Omental fat pad (tissue), 4 donors: ENCODE data around the gene SPATA21. TPM values are rescaled to one million over a fixed set of nuclear protein-coding genes. Genes with fewer than 3 reads are reported as not detected.
"Not testable (repeated sequence)": the region's sequence is repeated elsewhere in the genome, so short reads cannot be mapped to it uniquely, and the experiment has no call there.

Experiments used
- ATAC-seq: fragments of 150-250 bp; one replicate; pipeline ENCODE4 v1.9.1; 2016; ENCODE audit warnings: mild to moderate bottlenecking, moderate library complexity; ENCODE audit not compliant: low FRiP score
- DNase-seq: peaks from one replicate; pipeline ENCODE4 v3.0.0-alpha.2; 2019; ENCODE audit warnings: low spot score
- total RNA-seq, 4 donors: library from RNA; depleted of rRNA; stranded (reverse); fragments of >200 nt; gene quantifications; one replicate each; pipeline ENCODE4 v1.1.0, GENCODE V29; 2016
- TF ChIP-seq, protein P1 (sequence below), 3 donors: fragments of 450-650 bp; IDR thresholded peaks; one replicate each; pipeline ENCODE4 v1.5.1; 2016 to 2017; ENCODE audit warnings: antibody characterized with exemption in 3 of 3, mild to moderate bottlenecking in 3 of 3, moderate library complexity in 2 of 3

Gene SPATA21, protein sequence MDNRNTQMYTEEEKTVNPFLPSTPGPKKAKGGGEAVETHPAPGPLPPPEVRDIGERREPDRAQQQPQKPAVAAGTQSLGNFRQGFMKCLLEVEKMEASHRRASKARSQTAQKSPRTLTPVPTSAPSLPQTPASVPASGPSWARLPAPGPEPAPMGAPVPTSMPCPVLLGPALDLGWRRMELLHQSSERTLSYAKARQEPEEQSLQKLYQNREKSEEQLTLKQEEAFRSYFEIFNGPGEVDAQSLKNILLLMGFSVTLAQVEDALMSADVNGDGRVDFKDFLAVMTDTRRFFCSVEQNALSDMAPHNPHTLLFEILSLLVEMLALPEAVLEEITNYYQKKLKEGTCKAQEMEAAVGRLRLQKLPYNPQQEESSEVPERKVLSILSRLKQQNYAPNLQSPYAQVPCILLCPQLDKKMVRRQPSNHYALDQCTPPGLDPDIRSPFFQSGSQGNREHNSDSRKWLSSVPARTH
- not detected for total RNA-seq

DNA sequence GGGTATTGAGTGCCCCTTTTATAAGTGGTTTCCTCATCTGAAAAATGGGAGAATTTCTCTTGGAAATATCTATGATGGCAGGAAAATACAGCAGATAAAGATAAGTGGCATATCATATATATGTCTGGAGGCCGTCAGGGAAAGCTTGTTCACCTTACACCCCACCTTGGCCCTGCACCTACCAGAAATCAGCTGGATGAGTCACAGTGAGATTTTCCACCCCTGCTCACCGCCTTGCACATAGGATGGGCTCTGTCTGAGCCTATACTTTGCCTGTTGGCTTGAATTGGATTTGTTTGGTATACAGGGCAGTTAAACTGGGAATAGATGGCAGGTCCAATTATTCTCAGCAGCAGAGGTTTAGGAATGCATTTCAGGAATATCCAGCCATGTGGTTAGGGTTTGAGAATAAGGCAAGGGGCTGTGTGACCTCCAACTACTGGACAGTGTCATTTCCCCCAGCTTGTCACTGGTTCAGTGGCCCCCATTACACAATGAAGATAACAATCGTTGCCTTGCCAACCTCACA is at the start of gene SPATA21:
Gene SPATA21 (minus strand): TSS at position 479 of the 529 bp plus-strand sequence. CDS start 6,053 bp downstream, outside the sequence.
- DNase-seq (no peak), ATAC-seq (no peak)
- TF ChIP-seq, protein P1, sequence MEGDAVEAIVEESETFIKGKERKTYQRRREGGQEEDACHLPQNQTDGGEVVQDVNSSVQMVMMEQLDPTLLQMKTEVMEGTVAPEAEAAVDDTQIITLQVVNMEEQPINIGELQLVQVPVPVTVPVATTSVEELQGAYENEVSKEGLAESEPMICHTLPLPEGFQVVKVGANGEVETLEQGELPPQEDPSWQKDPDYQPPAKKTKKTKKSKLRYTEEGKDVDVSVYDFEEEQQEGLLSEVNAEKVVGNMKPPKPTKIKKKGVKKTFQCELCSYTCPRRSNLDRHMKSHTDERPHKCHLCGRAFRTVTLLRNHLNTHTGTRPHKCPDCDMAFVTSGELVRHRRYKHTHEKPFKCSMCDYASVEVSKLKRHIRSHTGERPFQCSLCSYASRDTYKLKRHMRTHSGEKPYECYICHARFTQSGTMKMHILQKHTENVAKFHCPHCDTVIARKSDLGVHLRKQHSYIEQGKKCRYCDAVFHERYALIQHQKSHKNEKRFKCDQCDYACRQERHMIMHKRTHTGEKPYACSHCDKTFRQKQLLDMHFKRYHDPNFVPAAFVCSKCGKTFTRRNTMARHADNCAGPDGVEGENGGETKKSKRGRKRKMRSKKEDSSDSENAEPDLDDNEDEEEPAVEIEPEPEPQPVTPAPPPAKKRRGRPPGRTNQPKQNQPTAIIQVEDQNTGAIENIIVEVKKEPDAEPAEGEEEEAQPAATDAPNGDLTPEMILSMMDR (IDR thresholded peaks at IDR 0.05): no peak

DNA sequence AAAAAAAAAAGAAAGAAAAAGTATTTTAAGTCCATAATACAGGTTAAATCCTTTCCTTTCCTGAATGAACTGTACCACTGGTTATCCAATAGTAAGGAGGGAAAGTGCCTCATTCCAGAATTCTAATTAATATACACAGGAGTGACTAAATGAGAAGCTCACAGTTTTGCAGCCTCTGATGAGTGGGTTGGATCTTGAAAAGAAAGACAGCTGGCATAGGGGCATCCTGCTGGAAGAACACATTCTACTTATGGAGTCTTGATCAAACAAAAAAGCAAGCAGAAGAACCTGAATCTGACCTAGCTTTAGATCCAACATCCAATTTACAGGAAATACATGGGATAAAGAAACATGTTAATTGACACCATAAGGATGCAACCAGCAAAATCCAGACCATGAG is 49.8 kb upstream of the SPATA21 start:
- DNase-seq, ATAC-seq: not testable (repeated sequence)

DNA sequence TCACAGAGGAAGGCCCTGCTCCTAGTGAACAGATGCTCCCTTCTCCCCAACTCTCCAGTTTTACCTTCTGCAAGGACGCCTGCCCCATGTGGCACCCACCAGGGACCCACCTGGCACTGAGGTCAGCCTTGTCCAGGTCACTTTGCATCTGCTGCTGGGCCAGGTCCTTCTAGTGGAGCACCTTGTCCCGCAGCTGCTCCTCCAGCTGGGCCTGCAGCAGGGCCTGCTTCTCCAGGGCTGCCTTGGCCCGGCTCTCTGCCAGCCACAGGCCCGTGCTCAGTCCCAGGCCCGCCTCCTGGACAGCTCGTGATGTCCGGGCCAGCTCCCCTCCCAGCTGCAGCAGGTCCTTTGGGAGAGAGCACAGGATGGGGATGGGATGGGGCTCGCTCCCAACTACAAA is 49.1 kb upstream of the SPATA21 start:
- ATAC-seq, DNase-seq: not testable (repeated sequence)

DNA sequence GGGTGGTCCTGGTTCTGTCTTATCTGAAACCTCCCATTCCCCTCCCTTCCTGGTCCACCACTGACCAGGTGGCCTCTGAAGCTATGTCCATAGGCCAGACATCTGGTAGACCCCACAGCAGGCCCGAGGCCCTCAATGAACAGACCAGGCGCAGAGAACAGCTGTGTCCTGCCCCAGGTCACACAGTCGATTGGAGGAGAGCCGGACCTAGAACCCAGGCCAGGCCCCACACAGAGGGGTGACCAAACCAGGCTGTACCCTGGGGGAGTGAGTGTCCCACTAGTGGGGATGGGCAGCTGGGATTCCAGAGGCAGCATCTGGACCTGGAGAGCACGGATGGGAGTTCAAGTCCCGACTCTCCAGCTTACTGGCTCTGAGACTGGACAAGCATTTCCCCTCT is 47.7 kb upstream of the SPATA21 start:
- ATAC-seq (no peak), DNase-seq (no peak)
- TF ChIP-seq, protein P1 (IDR thresholded peaks at IDR 0.05): no peak

DNA sequence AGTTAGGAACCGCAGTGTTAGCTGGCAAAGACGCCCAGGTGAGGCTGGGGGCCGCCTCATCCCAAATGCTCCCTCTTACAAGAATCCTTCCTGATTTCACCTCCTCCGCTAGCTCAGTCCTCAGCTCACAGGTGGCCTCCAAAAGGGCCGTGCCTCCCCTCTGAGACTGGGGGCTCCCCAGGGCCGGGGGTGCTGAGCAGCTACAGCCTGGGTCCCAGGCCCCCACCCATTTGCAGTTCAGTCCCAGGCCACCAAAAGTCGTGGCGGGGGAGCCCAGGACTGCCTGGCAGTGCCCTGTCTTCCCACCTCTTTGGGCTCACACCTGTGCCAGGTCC is 47.2 kb upstream of the SPATA21 start:
- ATAC-seq (no peak), DNase-seq (no peak)
- TF ChIP-seq, protein P1 (IDR thresholded peaks at IDR 0.05): no peak

DNA sequence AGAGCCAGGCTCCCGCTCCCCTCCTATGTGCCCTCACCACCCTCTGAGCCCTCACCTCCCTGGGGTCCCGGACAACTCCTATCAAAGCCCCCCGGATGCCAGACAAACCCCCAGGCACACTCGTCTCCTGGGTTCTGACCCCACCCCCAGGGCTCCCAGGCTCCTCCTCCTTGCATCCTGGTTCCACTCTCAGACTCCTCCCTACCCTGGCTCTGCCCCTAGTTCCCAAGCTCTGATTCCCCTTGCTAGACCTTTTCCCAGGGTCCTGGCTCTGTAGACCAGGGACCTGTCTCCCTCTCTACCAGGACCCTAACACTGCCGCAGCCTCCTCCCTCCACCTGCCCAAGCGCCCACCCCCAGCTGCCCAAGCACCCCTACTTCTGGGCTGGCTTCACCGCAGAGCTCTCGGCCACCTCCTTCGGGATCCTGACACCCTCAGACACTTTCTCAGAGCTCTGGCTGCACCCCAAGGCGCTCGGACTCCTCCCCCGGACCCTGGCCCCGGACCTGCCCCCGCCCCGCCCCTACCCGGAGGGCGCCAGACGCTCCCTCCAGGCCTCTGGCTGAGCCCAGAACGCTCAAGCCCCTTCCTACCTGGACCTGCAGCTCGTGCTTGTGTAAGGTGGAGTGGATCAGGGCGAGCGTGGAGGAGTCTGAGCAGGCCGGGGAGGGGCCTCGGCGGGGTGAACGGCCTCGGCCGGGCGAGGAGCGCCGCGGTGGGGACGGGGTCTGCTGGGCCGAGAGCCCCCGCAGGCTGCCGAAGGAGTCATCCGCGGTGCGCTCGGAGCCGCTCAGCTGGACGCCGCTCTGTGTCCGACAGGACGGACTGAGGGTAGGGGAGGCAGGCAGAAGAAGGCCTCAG is 46.6 kb upstream of the SPATA21 start:
- not testable (repeated sequence) for DNase-seq, ATAC-seq

DNA sequence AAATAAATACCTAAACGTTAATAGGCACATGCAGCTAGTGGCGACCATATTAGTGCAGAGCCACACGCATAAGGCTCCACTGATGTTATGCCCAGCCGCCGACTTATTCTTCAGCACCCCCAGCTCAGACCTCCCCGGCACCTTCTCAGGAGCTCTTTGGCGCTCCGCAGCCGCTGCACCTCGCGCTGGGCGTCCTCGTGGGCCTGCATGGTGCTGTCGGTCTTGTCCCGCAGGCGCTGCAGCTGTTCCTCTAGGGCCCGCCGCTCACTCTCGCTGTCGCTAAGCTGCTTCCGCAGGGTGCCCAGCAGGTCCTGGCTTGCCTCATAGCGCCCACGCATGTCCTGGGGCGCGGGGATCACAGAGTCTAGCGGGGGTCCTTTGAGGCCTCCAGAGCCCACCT is 45.9 kb upstream of the SPATA21 start:
- peak; percentile 34 for ATAC-seq
- DNase-seq: not testable (repeated sequence)

DNA sequence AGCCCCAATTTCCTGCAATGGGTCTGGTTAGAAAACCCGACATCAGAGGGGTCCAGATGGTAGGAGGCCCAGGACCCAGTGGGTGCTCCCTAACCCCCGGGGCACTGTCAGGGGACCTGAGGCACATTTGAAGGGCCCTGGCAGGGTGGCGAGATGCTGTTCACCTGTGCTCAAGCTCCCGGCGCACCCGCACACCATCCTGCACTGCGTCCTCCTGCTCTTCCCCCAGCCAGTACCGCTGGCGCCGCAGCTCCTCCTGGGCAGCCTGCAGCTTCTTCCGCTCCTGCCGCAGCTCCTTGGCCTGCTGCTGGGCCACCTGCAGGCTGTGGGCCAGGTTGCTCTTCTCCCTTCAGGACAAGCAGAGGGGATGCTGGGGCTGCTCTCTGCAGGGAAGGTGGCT is 40.9 kb upstream of the SPATA21 start:
- ATAC-seq (no peak), DNase-seq (no peak)
- TF ChIP-seq, protein P1 (IDR thresholded peaks at IDR 0.05): no peak

DNA sequence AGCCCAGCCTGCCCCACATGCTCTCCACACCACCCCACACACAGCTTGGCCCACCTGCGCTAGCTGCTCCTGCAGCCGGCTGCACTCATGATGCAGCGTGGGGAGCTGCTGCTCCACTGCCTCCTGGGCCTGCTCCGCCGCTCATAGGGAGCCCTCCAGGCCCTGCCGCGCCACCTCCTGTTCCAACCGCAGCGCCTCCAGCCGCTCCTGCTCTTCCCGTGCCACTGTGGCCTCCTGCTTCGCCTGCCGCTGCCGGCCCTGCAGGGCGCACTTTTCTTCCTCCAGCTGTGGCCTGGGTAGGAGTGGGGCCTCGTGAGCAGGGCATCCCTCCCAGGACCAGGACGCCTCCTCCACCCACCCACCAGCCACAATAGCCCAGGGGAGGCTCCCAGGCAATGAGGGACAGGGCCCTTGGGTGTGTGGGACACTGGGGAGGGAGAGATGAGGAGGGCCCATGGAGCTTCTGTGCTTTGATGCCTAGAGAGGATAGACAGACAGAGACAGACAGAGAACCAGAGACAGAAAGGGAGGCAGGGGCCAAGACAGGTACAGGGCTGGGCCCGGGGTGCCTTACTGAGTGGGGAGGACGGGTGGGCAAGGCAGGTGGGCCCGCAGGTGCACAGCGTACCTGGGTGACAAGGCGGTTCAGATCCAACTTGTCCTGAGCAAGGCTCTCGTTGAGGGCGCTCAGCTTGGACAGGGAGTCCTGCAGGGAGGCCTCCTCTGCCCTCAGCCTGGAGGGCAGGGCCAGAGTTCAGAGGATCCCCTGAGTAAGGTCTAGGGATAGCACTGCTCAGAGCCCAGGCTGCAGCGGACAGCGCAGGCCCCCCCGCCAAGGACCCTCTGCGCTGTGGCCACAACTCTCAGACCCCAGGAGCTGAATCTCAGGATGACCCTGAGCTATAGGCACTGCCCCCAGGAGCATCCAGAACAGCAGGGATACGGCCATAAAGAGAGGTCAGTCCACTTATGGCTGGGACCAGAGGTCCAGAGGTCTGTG is 38.8 kb upstream of the SPATA21 start:
- peak; percentile 25 for ATAC-seq
- not testable (repeated sequence) for DNase-seq

DNA sequence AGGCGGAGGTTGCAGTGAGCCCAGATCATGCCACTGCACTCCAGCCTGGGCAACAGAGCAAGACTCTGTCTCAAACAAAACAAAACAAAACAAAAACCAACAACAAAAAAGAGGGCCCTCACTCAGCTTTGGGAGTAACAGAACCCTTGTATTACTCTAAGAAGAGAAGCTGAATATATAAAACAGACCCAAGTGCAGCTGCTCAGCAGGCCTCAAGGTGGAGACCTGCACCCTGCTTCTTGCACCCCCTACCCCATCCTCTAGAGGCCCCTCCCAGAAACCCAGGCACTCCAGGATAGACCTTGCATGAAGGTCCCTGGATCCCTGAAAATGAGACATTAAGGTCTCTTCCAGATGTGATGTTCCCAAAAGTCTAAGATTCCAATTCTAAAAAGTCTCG is 37.7 kb upstream of the SPATA21 start:
- DNase-seq, ATAC-seq: not testable (repeated sequence)
